GM23338 (cell line): ENCODE data around the gene PAQR5. TPM values are rescaled to one million over a fixed set of nuclear protein-coding genes. Genes with fewer than 3 reads are reported as not detected.

ENCODE experiments used
- ATAC-seq: fragments of 200-7000 bp; cut with Tn5 transposase; 3 replicates; pipeline ENCODE4 v1.9.1; 2020
- DNase-seq: peaks from one replicate; pipeline ENCODE4 v3.0.0-alpha.2; 2015; ENCODE audit warnings: low spot score
- H2AFZ ChIP-seq: fragments of 200-600 bp; sonication (generic); 2 replicates; pipeline ENCODE4 v1.8.0; 2016; ENCODE audit warnings: antibody characterized with exemption, mild to moderate bottlenecking, moderate library complexity
- H3F3A ChIP-seq: fragments of 200-600 bp; sonication (generic); replicated peaks from 2 replicates; pipeline ENCODE4 v1.8.0; 2017; ENCODE audit warnings: antibody characterized with exemption, mixed run types, low read depth
- H3K27ac ChIP-seq: fragments of 200-600 bp; sonication (generic); 2 replicates; pipeline ENCODE4 v1.6.1; 2016; ENCODE audit warnings: low read depth
- H3K27me3 ChIP-seq: fragments of 200-600 bp; sonication (generic); 2 replicates; pipeline ENCODE4 v1.8.0; 2016; ENCODE audit warnings: mild to moderate bottlenecking, mixed run types, moderate library complexity; ENCODE audit not compliant: insufficient read depth
- H3K36me3 ChIP-seq: fragments of 200-600 bp; sonication (generic); 2 replicates; pipeline ENCODE4 v1.8.0; 2016; ENCODE audit warnings: mild to moderate bottlenecking; ENCODE audit not compliant: insufficient read depth
- H3K4me1 ChIP-seq: fragments of 200-600 bp; sonication (generic); 2 replicates; pipeline ENCODE4 v1.8.0; 2016; ENCODE audit warnings: mild to moderate bottlenecking, moderate library complexity; ENCODE audit not compliant: insufficient read depth
- H3K4me2 ChIP-seq: fragments of 200-600 bp; sonication (generic); 2 replicates; pipeline ENCODE4 v1.7.1; 2017; ENCODE audit warnings: mixed run types
- H3K4me3 ChIP-seq: fragments of 200-600 bp; sonication (generic); 2 replicates; pipeline ENCODE4 v1.6.1; 2016; ENCODE audit warnings: mixed run types
- H3K79me2 ChIP-seq: fragments of 200-600 bp; sonication (generic); replicated peaks from 2 replicates; pipeline ENCODE4 v1.8.0; 2017; ENCODE audit warnings: mild to moderate bottlenecking; ENCODE audit not compliant: insufficient read depth
- H3K9me2 ChIP-seq: fragments of 200-600 bp; sonication (generic); 2 replicates; pipeline ENCODE4 v1.8.0; 2017; ENCODE audit not compliant: insufficient read depth
- H4K20me1 ChIP-seq: fragments of 200-600 bp; sonication (generic); replicated peaks from 2 replicates; pipeline ENCODE4 v1.8.0; 2017; ENCODE audit warnings: mild to moderate bottlenecking; ENCODE audit not compliant: insufficient read depth
- H3K27ac Mint-ChIP-seq: 2 replicates; pipeline ENCODE4 v1.8.0; 2020; ENCODE audit warnings: inconsistent platforms, mild to moderate bottlenecking, moderate library complexity, mixed read lengths
- H3K27me3 Mint-ChIP-seq: 3 replicates; pipeline ENCODE4 v1.8.0; 2022; ENCODE audit warnings: low read depth, mild to moderate bottlenecking, moderate library complexity, mixed read lengths, inconsistent platforms; ENCODE audit not compliant: insufficient read depth, poor library complexity
- H3K36me3 Mint-ChIP-seq: 3 replicates; pipeline ENCODE4 v1.8.0; 2021; ENCODE audit warnings: low read depth, mild to moderate bottlenecking, inconsistent platforms, moderate library complexity, mixed read lengths
- H3K4me1 Mint-ChIP-seq: 3 replicates; pipeline ENCODE4 v1.8.0; 2020; ENCODE audit warnings: mild to moderate bottlenecking, inconsistent platforms, mixed read lengths
- H3K4me3 Mint-ChIP-seq: 3 replicates; pipeline ENCODE4 v1.8.0; 2021; ENCODE audit warnings: moderate library complexity, mild to moderate bottlenecking, inconsistent platforms, mixed read lengths
- H3K9me3 Mint-ChIP-seq: 3 replicates; pipeline ENCODE4 v1.8.0; 2020; ENCODE audit warnings: moderate library complexity, mild to moderate bottlenecking, inconsistent platforms, mixed read lengths
- EZH2phosphoT487 ChIP-seq: fragments of 200-600 bp; sonication (generic); IDR thresholded peaks from one replicate; pipeline ENCODE4 v1.8.1; 2018; ENCODE audit warnings: antibody characterized with exemption; ENCODE audit not compliant: unreplicated experiment
- JUNB ChIP-seq: IDR thresholded peaks from one replicate; pipeline ENCODE4 v1.6.1; 2016; ENCODE audit warnings: antibody characterized with exemption; ENCODE audit not compliant: unreplicated experiment
- POLR2AphosphoS5 ChIP-seq: IDR thresholded peaks from 2 replicates; pipeline ENCODE4 v1.6.1; 2016; ENCODE audit warnings: antibody characterized with exemption, low read depth
- ZNF114 ChIP-seq: fragments of 250-450 bp; sonication (Bioruptor Pico); IDR thresholded peaks from 2 replicates; pipeline ENCODE4 v1.5.0; 2020; ENCODE audit warnings: mild to moderate bottlenecking, moderate library complexity
- ZNF331 ChIP-seq: fragments of 250-450 bp; sonication (Bioruptor Pico); IDR thresholded peaks from 2 replicates; pipeline ENCODE4 v1.5.0; 2020; ENCODE audit warnings: low read depth, mild to moderate bottlenecking, moderate library complexity
- polyA plus RNA-seq: library from polyadenylated mRNA; unstranded; fragments of >200 nt; fragmentation: Nextera tagmentation; extraction: Ambion mirVana; gene quantifications from 2 replicates; pipeline ENCODE4 v1.2.1, GENCODE V29; 2016
- total RNA-seq: library from RNA; depleted of rRNA; stranded (reverse); fragments of >200 nt; shearing (Covaris generic); gene quantifications from 2 replicates; pipeline ENCODE4 v1.2.3, GENCODE V29; 2014
- TF ChIP-seq, protein P1 (sequence below), 2 experiments: fragments of 200-600 bp in 1 of 2; sonication (generic) in 1 of 2; conservative IDR thresholded peaks; 2 replicates each; pipeline versions ENCODE4 v1.5.1 to v1.6.1; 2016 to 2017; ENCODE audit warnings: antibody characterized with exemption in 2 of 2, low read depth in 2 of 2, mild to moderate bottlenecking in 2 of 2, moderate library complexity in 1 of 2
- TF ChIP-seq, protein P2 (sequence below): IDR thresholded peaks from 2 replicates; pipeline ENCODE4 v1.6.1; 2016; ENCODE audit warnings: antibody characterized with exemption
- TF ChIP-seq, protein P3 (sequence below): IDR thresholded peaks from one replicate; pipeline ENCODE4 v1.6.1; 2018; ENCODE audit warnings: antibody characterized with exemption; ENCODE audit not compliant: unreplicated experiment

Gene PAQR5
- total and polyA plus RNA-seq, 2 experiments from 2014 or later, result 8.7 to 14.5 TPM

DNA sequence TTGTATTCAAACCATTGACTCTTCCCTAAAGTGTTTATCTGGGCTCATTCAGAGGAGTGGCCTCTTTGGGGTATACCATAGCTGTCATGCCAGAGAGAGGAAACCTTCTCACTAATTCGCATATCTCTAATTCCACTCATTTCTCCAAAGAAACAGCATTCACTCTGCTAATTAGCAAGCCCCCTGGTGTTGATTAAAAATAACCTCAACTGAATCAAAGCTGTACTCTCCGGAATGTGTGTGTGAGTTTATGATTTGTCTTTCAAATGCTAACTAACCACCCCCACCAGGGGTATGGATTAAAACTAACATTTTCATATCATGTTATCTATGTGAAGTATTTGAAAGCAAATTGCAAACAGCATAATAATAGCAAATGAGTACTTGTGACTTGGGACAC is 45.5 kb downstream of the PAQR5 start (continued):
- TF ChIP-seq, protein P1, sequence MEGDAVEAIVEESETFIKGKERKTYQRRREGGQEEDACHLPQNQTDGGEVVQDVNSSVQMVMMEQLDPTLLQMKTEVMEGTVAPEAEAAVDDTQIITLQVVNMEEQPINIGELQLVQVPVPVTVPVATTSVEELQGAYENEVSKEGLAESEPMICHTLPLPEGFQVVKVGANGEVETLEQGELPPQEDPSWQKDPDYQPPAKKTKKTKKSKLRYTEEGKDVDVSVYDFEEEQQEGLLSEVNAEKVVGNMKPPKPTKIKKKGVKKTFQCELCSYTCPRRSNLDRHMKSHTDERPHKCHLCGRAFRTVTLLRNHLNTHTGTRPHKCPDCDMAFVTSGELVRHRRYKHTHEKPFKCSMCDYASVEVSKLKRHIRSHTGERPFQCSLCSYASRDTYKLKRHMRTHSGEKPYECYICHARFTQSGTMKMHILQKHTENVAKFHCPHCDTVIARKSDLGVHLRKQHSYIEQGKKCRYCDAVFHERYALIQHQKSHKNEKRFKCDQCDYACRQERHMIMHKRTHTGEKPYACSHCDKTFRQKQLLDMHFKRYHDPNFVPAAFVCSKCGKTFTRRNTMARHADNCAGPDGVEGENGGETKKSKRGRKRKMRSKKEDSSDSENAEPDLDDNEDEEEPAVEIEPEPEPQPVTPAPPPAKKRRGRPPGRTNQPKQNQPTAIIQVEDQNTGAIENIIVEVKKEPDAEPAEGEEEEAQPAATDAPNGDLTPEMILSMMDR (conservative IDR thresholded peaks at IDR 0.05; ENCODE audit: low read depth in 2 of 2), result no peak
- TF ChIP-seq EZH2phosphoT487 (no peak), POLR2AphosphoS5 (no peak)

DNA sequence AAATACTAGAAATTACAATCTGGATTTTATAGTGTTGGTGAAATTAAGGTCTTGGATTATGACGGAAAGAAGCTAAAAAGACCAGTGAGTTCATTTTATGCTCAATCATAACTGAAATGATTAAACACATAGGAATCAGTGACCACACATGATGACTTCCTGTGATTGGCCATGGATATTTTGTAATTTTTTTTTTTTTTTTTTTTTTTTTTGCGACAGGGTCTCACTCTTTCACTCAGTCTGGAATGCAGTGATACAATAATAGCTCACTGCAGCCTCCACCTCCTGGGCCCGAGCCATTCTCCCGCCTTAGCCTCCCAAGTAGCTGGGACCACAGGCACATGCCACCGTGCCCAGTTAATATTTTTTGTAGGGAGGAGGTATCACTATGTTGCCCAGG is 47.4 kb downstream of the PAQR5 start:
- Histone ChIP-seq H3K4me3 (no peak overlapping the region), H3K36me3 (no peaks in the 10 kb centered on the region), H3K4me1 (peaks cover 31% of the 10 kb centered on the region), H3K79me2 (no peaks in the 10 kb centered on the region), H3K27ac (no peak overlapping the region), H3K9me2 (no peaks in the 10 kb centered on the region), H4K20me1 (no peaks in the 10 kb centered on the region), H2AFZ (no peak overlapping the region), H3F3A (no peaks in the 10 kb centered on the region), H3K27me3 (no peaks in the 10 kb centered on the region), H3K4me2 (no peak overlapping the region)
- no peak for TF ChIP-seq ZNF114 (CRISPR knock-in tag)
- no peak for TF ChIP-seq EZH2phosphoT487
- TF ChIP-seq, protein P2, sequence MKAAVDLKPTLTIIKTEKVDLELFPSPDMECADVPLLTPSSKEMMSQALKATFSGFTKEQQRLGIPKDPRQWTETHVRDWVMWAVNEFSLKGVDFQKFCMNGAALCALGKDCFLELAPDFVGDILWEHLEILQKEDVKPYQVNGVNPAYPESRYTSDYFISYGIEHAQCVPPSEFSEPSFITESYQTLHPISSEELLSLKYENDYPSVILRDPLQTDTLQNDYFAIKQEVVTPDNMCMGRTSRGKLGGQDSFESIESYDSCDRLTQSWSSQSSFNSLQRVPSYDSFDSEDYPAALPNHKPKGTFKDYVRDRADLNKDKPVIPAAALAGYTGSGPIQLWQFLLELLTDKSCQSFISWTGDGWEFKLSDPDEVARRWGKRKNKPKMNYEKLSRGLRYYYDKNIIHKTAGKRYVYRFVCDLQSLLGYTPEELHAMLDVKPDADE, result no peak
- no peak for TF ChIP-seq ZNF331
- TF ChIP-seq JUNB, result no peak
- TF ChIP-seq, protein P3, sequence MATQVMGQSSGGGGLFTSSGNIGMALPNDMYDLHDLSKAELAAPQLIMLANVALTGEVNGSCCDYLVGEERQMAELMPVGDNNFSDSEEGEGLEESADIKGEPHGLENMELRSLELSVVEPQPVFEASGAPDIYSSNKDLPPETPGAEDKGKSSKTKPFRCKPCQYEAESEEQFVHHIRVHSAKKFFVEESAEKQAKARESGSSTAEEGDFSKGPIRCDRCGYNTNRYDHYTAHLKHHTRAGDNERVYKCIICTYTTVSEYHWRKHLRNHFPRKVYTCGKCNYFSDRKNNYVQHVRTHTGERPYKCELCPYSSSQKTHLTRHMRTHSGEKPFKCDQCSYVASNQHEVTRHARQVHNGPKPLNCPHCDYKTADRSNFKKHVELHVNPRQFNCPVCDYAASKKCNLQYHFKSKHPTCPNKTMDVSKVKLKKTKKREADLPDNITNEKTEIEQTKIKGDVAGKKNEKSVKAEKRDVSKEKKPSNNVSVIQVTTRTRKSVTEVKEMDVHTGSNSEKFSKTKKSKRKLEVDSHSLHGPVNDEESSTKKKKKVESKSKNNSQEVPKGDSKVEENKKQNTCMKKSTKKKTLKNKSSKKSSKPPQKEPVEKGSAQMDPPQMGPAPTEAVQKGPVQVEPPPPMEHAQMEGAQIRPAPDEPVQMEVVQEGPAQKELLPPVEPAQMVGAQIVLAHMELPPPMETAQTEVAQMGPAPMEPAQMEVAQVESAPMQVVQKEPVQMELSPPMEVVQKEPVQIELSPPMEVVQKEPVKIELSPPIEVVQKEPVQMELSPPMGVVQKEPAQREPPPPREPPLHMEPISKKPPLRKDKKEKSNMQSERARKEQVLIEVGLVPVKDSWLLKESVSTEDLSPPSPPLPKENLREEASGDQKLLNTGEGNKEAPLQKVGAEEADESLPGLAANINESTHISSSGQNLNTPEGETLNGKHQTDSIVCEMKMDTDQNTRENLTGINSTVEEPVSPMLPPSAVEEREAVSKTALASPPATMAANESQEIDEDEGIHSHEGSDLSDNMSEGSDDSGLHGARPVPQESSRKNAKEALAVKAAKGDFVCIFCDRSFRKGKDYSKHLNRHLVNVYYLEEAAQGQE, result no peak
- Mint-ChIP-seq H3K36me3 (peaks cover 4% of the 10 kb centered on the region; the same call in 1 of the 3 replicates), H3K9me3 (no peaks in the 10 kb centered on the region), H3K27ac (no peak overlapping the region), H3K4me3 (no peak overlapping the region), H3K27me3 (peaks cover 9% of the 10 kb centered on the region), H3K4me1 (peaks cover 28% of the 10 kb centered on the region)
- DNase-seq (no peak), ATAC-seq (no peak)
